HL-60 (cell line): ENCODE results near the gene PHLPP1.

Experiments
- CTCF ChIP-seq: IDR thresholded peaks from one replicate; pipeline ENCODE4 v1.5.1; 2011; ENCODE audit warnings: low read length, control low read depth, inconsistent platforms; ENCODE audit not compliant: insufficient read depth
- POLR2AphosphoS5 ChIP-seq: IDR thresholded peaks from 2 replicates; pipeline ENCODE4 v1.6.1; 2012; ENCODE audit warnings: low read depth
- REST ChIP-seq: IDR thresholded peaks from 2 replicates; pipeline ENCODE4 v1.6.1; 2012; ENCODE audit warnings: low read depth; ENCODE audit not compliant: insufficient replicate concordance
- SPI1 ChIP-seq: IDR thresholded peaks from 2 replicates; pipeline ENCODE4 v1.6.1; 2012; ENCODE audit warnings: low read depth, mild to moderate bottlenecking, borderline replicate concordance

- TF ChIP-seq SPI1 (no peak), CTCF (no peak), POLR2AphosphoS5 (no peak), REST (no peak)
Observed at GRCh38 chr18:62974928-62975675, 259.8 kb downstream of the PHLPP1 start.
